ENCODE results near the gene CSGALNACT2.

- TF ChIP-seq REST (IDR thresholded peaks at IDR 0.05; ENCODE audit: low read depth, low read length) (no peak), CTCF (IDR thresholded peaks at IDR 0.05) (no peak), JUND (IDR thresholded peaks at IDR 0.05) (no peak), POLR2AphosphoS5 (IDR thresholded peaks at IDR 0.05; ENCODE audit: low read depth, low read length) (no peak)
Observed at GRCh38 chr10:43136995-43137716, 1.1 kb upstream of the CSGALNACT2 start.

Measured in SK-N-SH (cell line).